Head of caudate nucleus (tissue), 42 donors: ENCODE results near the gene ANKRD13B.
"Not testable (repeated sequence)": the region's sequence is repeated elsewhere in the genome, so short reads cannot be mapped to it uniquely, and the experiment has no call there.

Experiments used
- DNase-seq, 42 donors: peaks; one replicate each; pipeline versions ENCODE4 v3.0.0 to v3.0.0-alpha.2; 2020 to 2021; ENCODE audit warnings: mixed read lengths in 7 of 42
- intact Hi-C: fragments of 100-400 bp; cut with DNase I; formaldehyde crosslinking; loops from one replicate; pipeline ENCODE4 v1.15.0; 2022

ANKRD13B gene

GRCh38 chr17:29592850-29593551, at the start of gene ANKRD13B:
Gene ANKRD13B (plus strand): TSS chr17:29593132. CDS start chr17:29593622, 490 bp downstream.
- peak in 39 of 42 donors; percentile 61 to 92 (median 82) for DNase-seq
- intact Hi-C loops, result no loop called here

GRCh38 chr17:29544066-29544465, 48.9 kb upstream of the ANKRD13B start:
- intact Hi-C loops, result no loop called here
- DNase-seq, result no peak

GRCh38 chr17:29546085-29546484, 46.8 kb upstream of the ANKRD13B start:
- intact Hi-C loops, result no loop called here
- DNase-seq, result no peak

GRCh38 chr17:29546830-29547229, 46.1 kb upstream of the ANKRD13B start:
- intact Hi-C loops, result no loop called here
- no peak for DNase-seq

- DNase-seq, result no peak
- intact Hi-C loops, result no loop called here
These were observed 43.6 kb upstream of the ANKRD13B start for GRCh38 chr17:29549177-29549923.

GRCh38 chr17:29555840-29556239, 37.1 kb upstream of the ANKRD13B start:
- intact Hi-C loops, result no loop called here
- DNase-seq, result no peak

GRCh38 chr17:29557085-29557738, 35.7 kb upstream of the ANKRD13B start:
- intact Hi-C loops, result no loop called here
- no peak for DNase-seq

- DNase-seq, result no peak
- intact Hi-C loops, result no loop called here
These were observed 35.2 kb upstream of the ANKRD13B start for GRCh38 chr17:29557739-29558116.

GRCh38 chr17:29558139-29558538, 34.8 kb upstream of the ANKRD13B start:
- intact Hi-C loops, DNase-seq: not testable (repeated sequence)

- DNase-seq, result no peak
- intact Hi-C loops, result loop anchor here (10.0 kb wide), 2 partner anchors 265 to 405 kb away; partner anchors contain the start of gene NUFIP2
These were observed 33.3 kb upstream of the ANKRD13B start for GRCh38 chr17:29559640-29560039.

GRCh38 chr17:29560316-29560715, 32.6 kb upstream of the ANKRD13B start:
- DNase-seq, result peak in 4 of 42 donors; percentile 1 to 37 (median 22)
- intact Hi-C loops, result loop anchor here (10.0 kb wide), 2 partner anchors 266 to 406 kb away; partner anchors contain the start of gene NUFIP2

- DNase-seq, result peak in 6 of 42 donors; percentile 2 to 48 (median 30)
- intact Hi-C loops, result loop anchor here (10.0 kb wide), 2 partner anchors 267 to 407 kb away; partner anchors contain the start of gene NUFIP2
These were observed 31.1 kb upstream of the ANKRD13B start for GRCh38 chr17:29561554-29562517.

- intact Hi-C loops, result loop anchor here (10.0 kb wide), 2 partner anchors 268 to 408 kb away; partner anchors contain the start of gene NUFIP2
- peak in 4 of 42 donors; percentile 2 to 27 (median 12) for DNase-seq
These were observed 30.3 kb upstream of the ANKRD13B start for GRCh38 chr17:29562615-29563014.

GRCh38 chr17:29563816-29564215, 29.1 kb upstream of the ANKRD13B start:
- intact Hi-C loops, result loop anchor here (10.0 kb wide), 2 partner anchors 269 to 409 kb away; partner anchors contain the start of gene NUFIP2
- DNase-seq, result peak in 3 of 42 donors; percentile 3 to 25 (median 15)

GRCh38 chr17:29565643-29566472, 27.1 kb upstream of the ANKRD13B start:
- intact Hi-C loops, result loop anchor here (10.0 kb wide), 2 partner anchors 271 to 411 kb away; partner anchors contain the start of gene NUFIP2
- peak in 8 of 42 donors; percentile 9 to 51 (median 24) for DNase-seq

- DNase-seq, result peak in 35 of 42 donors; percentile 29 to 86 (median 66)
- intact Hi-C loops, result loop anchor here (10.0 kb wide), 2 partner anchors 272 to 412 kb away; partner anchors contain the start of gene NUFIP2
These were observed 26.2 kb upstream of the ANKRD13B start, which contains the start of gene ABHD15 for GRCh38 chr17:29566473-29567303. Gene ABHD15 (minus strand): TSS chr17:29567037. CDS start chr17:29566966, 71 bp downstream.
